Stimulated activated CD8-positive, alpha-beta memory T cell treated with anti-CD3 and anti-CD28 coated beads, Interleukin-7, amount 100 ng/mL, for 1 hour (primary cell): ENCODE data around the gene CHAD.

Experiments used
- DNase-seq, 2 donors: peaks; one replicate each; pipeline ENCODE4 v3.0.0-alpha.2; 2020; ENCODE audit warnings: low read depth in 2 of 2

CHAD gene, protein sequence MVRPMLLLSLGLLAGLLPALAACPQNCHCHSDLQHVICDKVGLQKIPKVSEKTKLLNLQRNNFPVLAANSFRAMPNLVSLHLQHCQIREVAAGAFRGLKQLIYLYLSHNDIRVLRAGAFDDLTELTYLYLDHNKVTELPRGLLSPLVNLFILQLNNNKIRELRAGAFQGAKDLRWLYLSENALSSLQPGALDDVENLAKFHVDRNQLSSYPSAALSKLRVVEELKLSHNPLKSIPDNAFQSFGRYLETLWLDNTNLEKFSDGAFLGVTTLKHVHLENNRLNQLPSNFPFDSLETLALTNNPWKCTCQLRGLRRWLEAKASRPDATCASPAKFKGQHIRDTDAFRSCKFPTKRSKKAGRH

GRCh38 chr17:50468304-50469207, at the start of gene CHAD:
CHAD (minus strand) TSS chr17:50468880; CDS start chr17:50468813, 67 bp downstream.
- DNase-seq = no peak

DNA sequence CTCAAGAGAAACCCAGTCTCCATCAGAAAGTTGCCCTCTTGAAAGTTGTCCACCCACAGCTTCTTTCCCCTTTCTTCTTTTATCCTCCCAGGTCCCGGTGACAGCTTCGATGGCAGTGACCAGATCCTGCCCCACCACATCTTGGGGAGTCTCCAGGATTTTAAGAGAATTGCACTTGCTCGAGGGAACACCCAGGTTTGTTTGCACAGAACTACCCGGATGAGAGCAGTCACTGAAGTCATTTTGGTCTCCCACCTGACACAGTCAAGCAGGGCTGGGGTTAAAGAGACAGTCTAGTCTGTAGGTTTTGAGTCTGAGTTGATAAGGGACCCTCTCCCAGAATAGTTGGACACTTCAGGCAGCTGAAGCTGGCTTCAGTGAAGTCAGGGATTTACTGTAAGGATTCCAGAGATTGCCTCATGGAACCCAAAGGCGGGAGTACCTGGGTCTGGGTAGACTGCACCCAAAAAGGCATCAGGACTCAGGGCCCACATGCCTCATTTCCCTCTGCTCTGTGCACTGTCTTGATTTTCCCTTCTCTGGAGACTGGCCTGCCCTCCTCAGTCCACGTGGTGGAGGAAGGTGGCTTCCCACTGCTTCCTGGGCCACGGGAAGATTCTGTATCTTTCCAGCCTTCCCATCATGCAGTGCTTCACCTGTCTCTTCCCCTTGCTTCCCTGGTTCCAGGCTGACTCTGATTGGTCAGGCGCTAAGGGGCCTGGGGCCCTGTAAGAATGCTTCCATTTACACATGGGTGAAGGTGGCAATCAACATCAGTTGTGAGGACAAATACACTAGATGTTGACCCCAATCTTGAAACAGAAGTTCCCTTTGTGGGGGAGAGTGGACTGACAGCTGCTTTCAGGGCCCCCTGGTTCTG, 49.1 kb upstream of the CHAD start:
- DNase-seq = no peak

DNA sequence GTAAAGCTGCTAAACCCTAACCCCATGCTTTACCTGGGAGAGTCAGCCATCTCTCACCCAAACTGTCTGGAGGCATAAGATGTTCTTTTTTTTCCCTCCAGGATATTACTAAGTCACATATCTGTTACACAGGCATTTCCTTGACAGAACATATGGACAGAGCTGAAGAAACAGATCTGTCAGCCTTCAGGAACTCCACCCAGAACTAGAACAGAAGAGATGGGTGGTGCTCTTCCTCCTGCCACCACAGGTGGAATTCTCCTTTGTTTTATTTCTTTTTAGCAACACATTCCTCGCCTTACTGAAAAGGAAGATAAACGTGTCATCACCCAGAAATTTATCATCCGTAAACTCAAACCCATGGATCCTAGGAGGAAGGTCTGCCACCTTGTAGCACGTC, 48.3 kb upstream of the CHAD start:
- no peak for DNase-seq

DNA sequence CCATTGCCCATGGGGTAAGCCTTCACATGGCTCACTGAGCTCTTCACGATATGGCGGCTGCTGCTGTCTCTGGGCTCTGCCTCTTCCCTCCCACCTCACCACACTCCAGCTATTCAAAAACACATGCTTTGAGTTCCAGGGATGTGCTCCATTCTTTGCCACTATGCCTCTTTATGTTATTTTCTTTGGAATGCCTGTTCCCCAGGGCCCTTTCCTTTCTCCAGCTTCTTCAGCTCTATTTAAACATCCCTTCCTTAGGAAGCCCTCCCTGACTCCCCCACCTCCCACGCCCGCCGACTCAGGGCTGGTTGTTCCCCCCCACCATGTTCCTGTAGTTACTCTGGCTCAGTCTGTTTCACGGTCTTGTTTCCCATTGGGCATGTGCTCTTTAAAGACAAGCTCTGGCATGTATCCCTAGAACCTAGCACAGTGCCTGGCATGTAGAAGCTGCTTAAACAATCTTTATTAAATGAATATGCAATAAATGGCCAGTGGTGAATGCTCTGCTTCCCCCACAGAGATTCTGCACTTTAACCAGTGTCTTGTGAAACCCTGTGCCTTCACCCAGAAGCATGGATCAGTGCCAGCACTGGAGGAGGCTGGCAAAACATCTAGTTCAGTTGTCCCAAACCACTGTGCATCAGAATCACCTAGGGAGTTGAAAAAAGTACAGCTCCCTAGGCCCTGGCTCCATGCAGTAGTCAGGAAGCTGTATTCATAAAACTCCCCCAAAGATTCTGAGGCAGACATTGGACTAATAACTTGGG, 46.4 kb upstream of the CHAD start:
- no peak for DNase-seq

DNA sequence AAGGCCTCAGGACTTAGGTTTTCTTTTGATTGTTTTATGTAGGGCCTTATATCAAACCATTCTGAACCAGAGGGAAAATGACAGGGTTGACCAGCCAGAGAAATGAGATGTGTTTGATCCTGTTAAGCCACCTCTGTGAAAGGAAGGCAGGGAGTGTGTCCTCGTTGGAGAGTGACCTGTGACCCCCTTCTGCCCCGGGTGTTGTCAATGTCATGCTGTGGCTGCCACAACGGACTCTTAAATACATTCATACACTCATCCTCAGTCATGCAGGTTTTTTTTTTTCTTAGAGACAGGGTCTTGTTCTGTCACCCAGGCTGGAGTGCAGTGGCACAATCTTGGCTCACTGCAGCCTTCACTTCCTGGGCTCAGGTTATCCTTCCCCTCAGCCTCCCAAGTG, 45.7 kb upstream of the CHAD start:
- DNase-seq = no peak

DNA sequence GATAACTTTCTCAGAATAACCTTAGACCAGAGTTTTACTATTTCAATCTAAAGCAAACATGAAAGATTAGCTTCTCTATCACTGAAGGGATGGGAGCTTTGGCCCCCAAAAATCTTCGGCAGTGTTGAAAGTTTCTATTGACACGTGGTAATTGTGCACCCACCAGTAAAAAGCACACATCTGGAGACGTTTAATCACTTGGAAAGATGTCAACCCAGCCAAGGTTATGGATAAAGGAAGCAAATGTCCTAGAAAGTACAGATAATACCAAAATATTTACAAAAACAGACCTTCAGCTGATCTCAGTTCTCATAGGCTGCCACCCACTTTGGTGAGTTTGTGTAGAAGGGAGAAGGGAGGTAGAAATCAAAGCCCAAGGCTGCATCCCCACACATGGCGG, 44.8 kb upstream of the CHAD start:
- no peak for DNase-seq

DNA sequence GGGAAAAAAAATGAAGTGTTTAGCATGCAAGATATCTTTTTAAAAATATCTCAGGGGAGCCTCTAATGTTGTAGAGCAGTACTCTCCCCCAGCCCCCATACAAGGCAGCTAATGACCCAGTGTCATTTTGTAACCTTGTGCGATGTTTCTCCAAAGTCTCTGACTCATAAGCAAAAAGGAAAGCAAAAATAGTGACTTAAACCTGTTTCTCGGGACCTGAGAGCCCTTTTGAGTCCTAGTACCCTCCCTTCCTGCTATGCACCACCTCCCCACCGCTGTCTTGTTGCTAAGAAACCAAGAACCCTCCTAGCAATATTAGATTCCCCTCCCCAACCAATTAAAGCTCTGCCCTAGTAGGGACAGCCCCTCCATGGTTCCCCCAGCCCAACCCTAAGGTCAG, 42.4 kb upstream of the CHAD start:
- DNase-seq = no peak

DNA sequence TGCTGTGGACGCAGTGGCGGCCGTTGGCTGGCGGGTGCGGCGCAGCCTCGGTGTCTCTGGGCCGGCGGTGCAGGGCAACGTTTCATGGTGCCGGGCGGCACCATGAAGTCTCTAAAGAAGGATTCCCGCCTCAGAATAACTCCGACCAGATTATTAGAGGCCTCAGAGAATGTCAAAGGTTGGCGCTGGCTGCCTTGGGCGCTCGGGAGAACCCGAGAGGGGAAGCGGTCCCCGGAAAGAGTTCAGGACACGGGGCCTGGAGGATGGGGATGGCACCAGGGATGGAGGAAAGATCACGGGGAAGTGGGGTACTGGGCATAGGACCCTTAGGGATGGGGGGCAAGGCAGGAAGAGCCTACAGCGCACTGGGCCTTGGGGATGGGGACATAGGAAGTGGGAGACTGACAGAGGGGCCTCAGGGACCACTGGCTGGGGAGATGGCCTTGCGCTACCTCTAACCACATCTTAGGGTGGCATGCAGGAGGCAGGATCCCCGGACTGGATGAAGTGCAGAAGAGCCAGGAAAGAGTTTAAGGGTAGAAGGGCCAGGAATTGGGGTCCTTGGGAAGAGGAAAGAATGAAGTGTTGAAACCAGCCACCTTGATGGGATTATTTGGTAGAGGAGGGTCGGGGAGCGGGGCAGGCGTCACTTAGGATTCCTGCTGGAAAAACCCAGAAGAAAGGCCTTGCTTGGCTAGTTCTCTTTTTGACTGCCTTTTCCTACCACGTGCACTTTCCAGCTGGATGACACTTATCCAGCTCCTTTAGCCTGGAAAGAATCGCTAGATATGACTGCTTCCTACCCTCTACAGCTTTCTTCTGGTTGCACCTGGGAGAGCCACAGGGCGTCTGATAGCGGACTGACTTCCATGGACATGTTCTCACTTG, 40.1 kb upstream of the CHAD start:
- no peak for DNase-seq

- DNase-seq = peak; percentile 27 to 59
These were observed 39.3 kb upstream of the CHAD start, which contains the start of gene MYCBPAP for GRCh38 chr17:50507871-50508572. MYCBPAP (plus strand) TSS chr17:50508439; CDS start chr17:50508675, 236 bp downstream.

- DNase-seq = no peak
These were observed 37.6 kb upstream of the CHAD start for GRCh38 chr17:50506298-50506697.

DNA sequence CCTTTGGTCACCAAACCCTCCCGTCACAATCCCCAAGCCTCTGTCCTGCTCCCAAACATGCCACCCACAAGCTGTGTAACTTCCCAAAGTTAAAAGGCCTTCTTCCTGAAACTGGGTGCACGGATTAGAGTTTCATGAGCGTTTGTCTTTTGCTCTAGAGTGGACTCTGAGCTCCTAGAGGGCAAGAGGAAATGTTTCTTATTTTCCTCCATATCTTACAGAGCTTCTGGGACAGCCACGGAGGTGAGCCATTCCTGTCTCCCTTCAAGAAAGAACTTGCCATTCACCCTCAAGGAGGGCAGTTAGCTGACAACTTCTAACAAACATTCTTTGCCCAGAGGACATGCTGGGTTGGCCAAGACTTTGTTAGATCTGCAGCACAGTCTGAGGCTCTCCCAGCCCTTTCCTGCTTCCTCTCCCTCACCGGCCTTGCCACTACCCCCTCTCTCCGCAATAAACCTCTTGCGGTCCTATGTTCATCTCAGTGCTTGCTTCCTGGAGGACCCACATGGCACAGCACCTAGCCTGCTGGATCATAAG, 37.0 kb upstream of the CHAD start:
- no peak for DNase-seq

DNA sequence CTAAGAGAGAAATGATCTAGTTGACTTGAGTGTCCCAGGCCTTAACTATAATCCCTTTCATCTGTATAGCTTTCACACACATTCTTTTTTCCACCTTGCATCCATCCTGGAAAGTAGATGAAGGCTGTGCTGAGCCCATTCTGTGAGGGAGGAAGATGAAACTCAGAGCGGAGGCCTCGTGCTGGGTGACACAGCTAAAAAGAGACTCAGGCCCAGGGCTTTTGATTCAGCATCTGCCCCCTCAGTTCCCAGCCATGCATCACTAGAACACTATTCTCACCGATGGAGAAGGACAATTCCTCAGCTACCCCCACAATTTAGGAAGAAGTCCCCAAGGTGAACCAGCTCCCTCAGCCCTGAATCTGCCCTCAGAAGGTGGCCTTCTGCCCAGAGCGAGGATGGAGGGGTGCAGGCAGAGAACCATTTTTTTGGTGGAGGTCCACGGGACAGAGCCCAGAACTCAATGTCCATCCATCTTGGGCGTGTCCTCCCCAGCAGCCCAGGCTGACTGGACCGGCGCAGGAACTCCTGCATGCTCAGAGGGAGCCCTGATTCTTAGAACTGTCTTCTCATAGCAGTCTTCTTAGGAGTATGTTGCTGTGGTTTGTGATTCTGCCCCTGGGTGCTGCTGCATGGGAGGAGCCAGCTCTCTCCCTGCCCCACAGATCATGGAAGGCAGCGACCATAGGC, 33.8 kb upstream of the CHAD start:
- no peak for DNase-seq

- DNase-seq = no peak
These were observed 32.4 kb upstream of the CHAD start for GRCh38 chr17:50501054-50501453.

GRCh38 chr17:50499721-50500120, 31.0 kb upstream of the CHAD start:
- no peak for DNase-seq

DNA sequence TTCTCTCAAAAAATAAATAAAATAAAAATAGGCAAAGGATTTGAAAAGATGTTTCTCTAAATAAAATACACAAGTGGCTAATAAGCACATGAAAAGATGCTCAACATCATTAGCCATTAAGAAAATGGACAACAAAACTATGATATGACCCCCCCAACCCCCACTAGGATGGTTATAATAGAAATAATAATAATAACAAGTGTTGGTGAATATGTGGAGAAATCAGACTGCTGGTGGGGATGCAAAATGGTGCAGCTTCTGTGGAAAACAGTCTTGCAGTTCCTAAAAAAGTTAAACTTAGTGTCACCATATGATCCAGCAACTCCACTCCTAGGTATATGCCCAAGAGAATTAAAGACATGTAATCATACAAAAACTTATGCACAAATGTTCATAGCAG, 30.6 kb upstream of the CHAD start:
- DNase-seq = no peak

DNA sequence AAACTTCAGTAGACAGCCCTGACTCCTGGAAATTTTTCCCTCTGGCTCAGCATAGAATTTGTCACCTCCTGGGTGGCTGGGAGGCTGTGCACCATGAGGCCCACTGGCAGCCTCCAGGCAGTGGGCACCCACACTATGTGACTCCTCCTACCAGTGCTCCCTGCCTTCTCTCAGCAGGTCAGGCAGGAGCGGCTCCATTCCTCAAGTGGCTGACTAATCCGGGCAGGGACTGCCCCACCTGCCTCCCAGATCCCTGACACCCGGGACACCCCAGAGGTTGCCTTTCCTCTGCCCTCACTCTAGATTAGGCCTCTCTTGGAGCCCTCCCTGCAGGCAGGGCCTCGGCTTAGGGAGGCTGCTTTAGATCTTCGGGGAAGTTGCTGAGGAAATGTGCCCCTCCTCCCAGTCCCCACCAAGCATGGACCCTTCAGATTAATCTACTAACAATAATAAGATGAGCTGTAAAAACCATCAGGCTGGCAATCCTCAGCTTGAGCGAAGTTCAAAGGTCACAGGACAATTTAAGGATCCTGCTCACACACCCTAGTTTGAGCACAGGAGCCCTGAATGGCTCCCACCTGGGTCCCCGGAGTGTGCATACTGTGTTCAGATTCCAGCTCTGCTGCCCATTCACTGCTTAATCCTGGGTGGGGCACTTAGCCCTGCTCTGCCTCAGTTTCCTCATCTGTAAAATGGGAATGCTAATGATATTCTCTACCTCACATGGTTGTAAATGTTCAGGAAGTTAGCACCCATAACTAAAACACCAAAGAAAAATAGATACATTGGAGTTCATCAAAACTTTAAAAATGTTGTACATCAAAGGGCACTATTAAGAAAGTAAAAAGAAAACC, 29.6 kb upstream of the CHAD start:
- no peak for DNase-seq

DNA sequence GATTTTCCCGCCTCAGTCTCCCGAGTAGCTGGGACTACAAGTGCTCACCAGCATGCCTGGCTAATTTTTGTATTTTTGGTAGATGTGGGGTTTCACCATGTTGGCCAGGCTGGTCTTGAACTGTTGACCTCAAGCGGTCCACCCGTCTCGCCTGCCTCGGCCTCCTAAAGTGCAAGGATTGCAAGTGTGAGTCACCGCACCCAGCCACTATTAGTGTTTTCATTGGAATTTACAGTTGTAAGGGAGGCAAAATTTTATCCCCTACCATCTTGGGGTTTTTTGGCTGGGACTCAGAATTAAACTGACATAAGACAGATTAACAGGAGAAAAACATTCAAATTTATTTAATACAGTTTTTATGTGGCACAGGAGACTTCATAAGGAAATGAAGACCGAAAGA, 27.2 kb upstream of the CHAD start:
- DNase-seq = no peak
